ENCODE measurements around the gene TNFRSF4. TPM values are rescaled to one million over a fixed set of nuclear protein-coding genes. Genes with fewer than 3 reads are reported as not detected.

The TNFRSF4 gene
- total RNA-seq, 1 experiment from 2014 or later: 0.17 TPM

- DNase-seq (ENCODE audit: low read depth): no peak
Measured at GRCh38 chr1:1234180-1234808, 20.3 kb upstream of the TNFRSF4 start.

DNA sequence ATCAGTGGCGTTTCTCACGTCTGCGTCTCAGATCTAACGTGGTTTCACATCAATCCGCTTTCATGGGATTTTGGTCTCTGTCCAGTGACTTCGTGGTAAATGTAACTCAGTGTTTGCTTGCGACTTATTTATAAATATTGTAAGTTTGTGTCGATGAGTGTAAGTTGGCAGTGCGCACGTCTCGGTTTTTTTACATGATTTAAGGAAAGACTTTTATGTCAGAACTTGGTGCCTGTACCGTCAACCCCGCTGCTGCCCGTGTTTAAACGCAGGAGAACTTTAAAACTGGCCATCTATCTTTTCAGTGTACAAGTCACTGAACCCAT, 19.6 kb upstream of the TNFRSF4 start:
- no peak for DNase-seq (ENCODE audit: low read depth)

DNA sequence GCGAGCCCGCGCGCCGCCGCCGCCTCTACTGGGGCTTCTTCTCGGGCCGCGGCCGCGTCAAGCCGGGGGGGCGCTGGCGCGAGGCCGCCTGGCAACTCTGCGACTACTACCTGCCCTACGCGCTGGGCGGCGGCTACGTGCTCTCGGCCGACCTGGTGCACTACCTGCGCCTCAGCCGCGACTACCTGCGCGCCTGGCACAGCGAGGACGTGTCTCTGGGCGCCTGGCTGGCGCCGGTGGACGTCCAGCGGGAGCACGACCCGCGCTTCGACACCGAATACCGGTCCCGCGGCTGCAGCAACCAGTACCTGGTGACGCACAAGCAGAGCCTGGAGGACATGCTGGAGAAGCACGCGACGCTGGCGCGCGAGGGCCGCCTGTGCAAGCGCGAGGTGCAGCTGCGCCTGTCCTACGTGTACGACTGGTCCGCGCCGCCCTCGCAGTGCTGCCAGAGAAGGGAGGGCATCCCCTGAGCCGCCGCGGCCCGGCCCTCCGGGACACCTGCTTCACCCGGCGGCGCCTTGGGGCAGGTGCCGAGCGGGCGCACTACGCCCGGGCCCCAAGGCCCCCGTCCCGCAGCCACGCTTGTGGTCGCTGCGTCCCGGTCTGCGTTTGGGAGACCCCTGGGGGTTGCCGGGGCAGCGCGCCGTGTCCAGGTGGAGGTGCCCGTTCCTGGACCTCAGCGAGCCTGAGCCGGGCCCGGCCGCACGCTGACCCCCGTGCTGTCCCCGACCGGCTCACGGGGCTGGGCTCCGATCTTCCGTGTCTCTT, 19.0 kb upstream of the TNFRSF4 start:
- no peak for DNase-seq (ENCODE audit: low read depth)

GRCh38 chr1:1232208-1232795, 18.3 kb upstream of the TNFRSF4 start, which contains the start of gene B3GALT6:
B3GALT6 (plus strand) TSS chr1:1232237; CDS start chr1:1232279, 42 bp downstream.
- DNase-seq (ENCODE audit: low read depth): no peak

DNA sequence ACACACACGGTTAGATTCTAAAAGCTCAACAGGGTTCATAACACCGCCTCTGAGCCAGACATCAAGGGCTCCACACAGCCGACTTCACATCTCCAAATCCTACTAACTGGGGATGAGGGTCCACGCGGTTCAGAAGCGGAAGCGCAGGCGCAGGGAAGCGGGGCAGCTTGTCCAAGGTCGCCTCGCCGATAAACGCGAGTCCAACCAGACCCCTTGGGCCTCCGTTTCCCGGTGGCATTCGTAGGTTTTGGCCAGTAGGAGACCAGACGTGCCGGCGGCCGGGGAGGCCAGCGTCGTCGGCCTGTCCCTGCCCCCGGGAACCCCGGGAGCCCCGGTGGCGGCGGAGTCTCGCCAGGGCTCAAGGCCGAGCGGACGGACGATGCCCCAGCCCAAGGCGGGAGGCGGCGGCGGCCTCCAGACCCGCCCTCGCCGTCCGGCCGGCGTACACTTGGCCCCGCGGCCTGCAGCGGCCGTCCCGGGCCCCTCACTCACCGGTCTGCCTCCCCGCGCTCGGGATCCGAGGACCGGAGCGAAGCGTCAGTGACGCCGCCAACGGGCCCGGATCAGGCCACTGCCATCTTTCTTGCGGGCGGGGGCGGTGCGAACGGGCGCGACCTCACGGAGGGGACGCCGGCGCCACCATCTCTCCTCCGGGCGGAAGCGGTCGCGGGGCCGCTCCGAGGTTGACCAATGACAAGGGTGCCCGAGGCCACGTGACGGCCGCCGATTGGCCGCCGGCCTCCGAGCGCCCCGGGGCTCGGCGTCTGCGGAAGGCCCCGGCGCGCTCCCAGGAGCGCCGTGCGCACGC, 17.7 kb upstream of the TNFRSF4 start, which contains the start of gene SDF4:
Gene SDF4 (minus strand): TSS at position 602 of the 808 bp plus-strand sequence. CDS start 3,229 bp downstream, outside the sequence.
- peak; percentile 95 for DNase-seq (ENCODE audit: low read depth)

GRCh38 chr1:1230656-1231399, 16.9 kb upstream of the TNFRSF4 start:
- peak; percentile 71 for DNase-seq (ENCODE audit: low read depth)

GRCh38 chr1:1229770-1230169, 15.8 kb upstream of the TNFRSF4 start:
- DNase-seq (ENCODE audit: low read depth): no peak

- DNase-seq (ENCODE audit: low read depth): no peak
Measured at GRCh38 chr1:1228596-1229321, 14.8 kb upstream of the TNFRSF4 start.

- DNase-seq (ENCODE audit: low read depth): no peak
Measured at GRCh38 chr1:1228187-1228586, 14.2 kb upstream of the TNFRSF4 start.

DNA sequence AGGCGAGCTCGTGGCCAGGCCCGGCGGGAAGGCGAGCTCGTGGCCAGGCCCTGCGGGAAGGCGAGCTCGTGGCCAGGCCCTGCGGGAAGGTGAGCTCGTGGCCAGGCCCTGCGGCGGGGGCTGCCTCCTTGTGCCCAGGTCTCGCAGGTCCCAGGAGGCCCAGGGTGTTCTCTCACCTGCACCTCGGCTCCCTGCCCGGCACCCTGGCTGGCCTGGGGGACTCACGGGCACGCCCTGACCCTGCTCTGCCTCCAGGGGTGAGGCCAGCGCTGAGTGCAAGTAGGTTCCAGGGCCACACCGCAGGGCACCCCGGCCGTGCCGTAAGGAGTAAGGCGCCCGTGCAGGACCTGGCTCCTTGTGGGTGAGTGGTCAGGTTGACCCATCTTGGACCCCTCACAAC, 13.4 kb upstream of the TNFRSF4 start:
- no peak for DNase-seq (ENCODE audit: low read depth)

DNA sequence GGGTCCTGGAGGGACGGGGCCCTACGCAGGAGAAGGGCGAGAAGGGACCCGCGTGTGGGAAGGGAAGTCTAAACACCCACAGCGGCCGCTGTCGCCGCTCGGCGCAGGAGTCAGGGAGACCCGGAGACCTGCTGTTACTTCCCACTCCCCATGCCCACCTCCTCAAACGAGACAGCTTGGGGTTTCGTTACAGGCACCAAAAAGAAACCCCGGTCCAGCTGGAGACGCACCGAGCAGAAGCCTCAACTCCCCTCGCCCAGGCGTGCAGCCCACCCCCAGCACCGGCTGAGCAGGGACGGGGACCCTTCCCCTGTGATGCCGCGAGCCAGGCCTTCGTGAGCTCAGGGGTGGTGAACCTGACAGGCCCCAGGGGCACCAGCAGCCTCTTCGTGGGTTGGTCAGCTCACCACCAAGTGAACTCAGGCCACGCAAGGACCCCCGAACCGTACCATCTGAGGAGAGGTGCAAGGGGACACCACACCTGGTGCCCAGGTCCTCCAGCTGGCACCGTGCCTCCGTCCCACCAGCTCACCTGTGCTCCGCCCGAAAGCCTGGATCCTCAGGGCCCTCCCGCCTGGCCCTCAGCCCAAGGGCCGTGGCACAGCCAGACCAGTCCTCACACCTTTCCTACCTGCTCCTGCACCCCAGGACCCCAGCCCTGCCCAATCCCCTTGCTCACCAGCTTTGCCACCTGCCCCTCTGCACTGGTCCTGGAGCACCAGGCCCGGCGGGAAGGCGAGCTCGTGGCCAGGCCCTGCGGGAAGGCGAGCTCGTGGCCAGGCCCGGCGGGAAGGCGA, 12.8 kb upstream of the TNFRSF4 start:
- DNase-seq (ENCODE audit: low read depth): no peak

GRCh38 chr1:1225913-1226312, 12.0 kb upstream of the TNFRSF4 start:
- DNase-seq (ENCODE audit: low read depth): no peak

DNA sequence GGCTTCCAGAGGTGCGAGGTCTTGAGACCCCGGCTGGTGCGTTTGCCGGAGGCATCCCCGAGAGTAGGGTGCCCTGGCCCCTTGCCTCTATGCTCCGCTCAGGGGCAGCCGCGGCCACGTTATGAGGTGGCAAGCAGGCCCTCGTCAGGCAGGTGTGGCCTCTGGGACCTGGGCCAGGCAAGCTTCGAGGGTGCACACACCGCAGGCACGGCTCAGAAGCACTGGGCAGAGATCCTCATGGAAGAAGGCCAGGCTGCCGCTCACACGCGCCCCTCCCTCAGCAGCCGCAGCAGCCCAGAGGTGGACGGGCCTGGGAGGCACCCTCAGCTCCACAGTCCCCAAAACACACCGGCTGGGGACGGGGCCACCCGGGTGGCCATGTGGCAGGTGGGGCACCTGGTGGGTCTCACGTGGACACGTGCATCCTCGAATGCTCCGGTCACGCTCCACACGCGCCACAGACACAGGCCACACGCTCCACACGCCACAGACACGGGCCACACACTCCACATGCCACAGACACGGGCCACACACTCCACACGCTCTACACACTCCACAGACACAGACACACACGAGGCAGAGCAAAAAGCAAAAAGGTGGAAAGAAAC, 11.4 kb upstream of the TNFRSF4 start:
- no peak for DNase-seq (ENCODE audit: low read depth)

DNA sequence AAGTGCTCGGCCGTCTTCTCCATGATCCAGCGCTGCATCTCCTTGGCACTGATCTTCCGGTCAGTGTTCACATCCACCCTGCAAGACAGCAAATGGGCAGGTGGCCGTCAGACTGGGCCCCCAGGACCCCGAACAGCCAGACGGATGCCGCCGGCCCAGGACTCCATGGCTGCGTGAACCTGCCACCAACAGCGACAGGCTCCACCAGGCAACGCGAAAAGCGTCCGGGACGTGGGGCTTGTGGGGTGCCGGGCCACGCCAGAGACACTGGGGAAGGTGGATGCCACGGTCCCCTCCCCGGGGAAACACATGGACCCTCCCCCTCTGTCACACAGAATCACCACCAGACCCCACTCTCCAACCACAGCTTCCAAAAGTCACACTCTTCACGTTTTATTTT, 9.9 kb upstream of the TNFRSF4 start:
- DNase-seq (ENCODE audit: low read depth): no peak

- no peak for DNase-seq (ENCODE audit: low read depth)
Measured at GRCh38 chr1:1223321-1223720, 9.4 kb upstream of the TNFRSF4 start.

GRCh38 chr1:1222575-1223225, 8.7 kb upstream of the TNFRSF4 start:
- no peak for DNase-seq (ENCODE audit: low read depth)

GRCh38 chr1:1221887-1222574, 8.1 kb upstream of the TNFRSF4 start:
- DNase-seq (ENCODE audit: low read depth): no peak

DNA sequence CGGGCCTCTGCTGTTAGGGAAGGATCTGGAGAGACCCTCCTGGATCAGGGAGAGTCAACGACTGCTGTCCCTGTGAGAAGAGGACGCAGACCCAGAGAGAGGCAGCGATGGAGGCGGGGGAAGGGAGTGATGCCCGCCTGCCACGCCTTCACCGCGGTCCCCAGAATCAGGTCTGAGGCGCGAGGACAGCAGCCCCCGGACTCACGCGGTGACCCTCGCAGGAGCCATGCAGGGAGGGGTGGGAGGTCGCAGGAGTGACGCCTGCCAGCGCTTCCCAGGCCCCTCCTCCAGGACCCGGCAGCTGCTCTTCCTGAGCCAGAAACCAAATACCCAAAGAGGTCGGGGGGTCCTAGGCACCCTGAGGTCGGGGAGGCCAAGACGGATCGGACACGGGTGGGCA, 6.2 kb upstream of the TNFRSF4 start:
- no peak for DNase-seq (ENCODE audit: low read depth)

All from LHCN-M2 (cell line).